Measurements from ENCODE around the gene SULT4A1.

The SULT4A1 gene

GRCh38 chr22:43827003-43827735 is 35.1 kb downstream of the SULT4A1 start:
- DNase-seq = no peak

GRCh38 chr22:43826142-43827002 is 35.9 kb downstream of the SULT4A1 start:
- DNase-seq = no peak

- no peak for DNase-seq
These were observed 36.7 kb downstream of the SULT4A1 start for GRCh38 chr22:43825651-43826050.

GRCh38 chr22:43824724-43825420 is 37.4 kb downstream of the SULT4A1 start:
- DNase-seq = no peak

GRCh38 chr22:43823911-43824665 is 38.2 kb downstream of the SULT4A1 start:
- no peak for DNase-seq

- DNase-seq = no peak
These were observed 38.9 kb downstream of the SULT4A1 start for GRCh38 chr22:43823353-43823908.

- no peak for DNase-seq
These were observed 40.5 kb downstream of the SULT4A1 start for GRCh38 chr22:43821606-43822425.

- DNase-seq = no peak
These were observed 41.5 kb downstream of the SULT4A1 start for GRCh38 chr22:43820651-43821305.

- no peak for DNase-seq
These were observed 42.2 kb downstream of the SULT4A1 start for GRCh38 chr22:43819931-43820640.

- DNase-seq = no peak
These were observed 42.8 kb downstream of the SULT4A1 start for GRCh38 chr22:43819421-43819921.

GRCh38 chr22:43818981-43819380 is 43.3 kb downstream of the SULT4A1 start:
- no peak for DNase-seq

- DNase-seq = no peak
These were observed 44.9 kb downstream of the SULT4A1 start for GRCh38 chr22:43817402-43817801.

- no peak for DNase-seq
These were observed 48.0 kb downstream of the SULT4A1 start for GRCh38 chr22:43814264-43814663.

GRCh38 chr22:43812890-43813289 is 49.4 kb downstream of the SULT4A1 start:
- no peak for DNase-seq

GRCh38 chr22:43812149-43812842 is 50.0 kb downstream of the SULT4A1 start, which contains the start of gene EFCAB6:
Gene EFCAB6 (minus strand): TSS chr22:43812305. CDS start chr22:43782318, 29,987 bp downstream.
- peak; percentile 83 for DNase-seq

GRCh38 chr22:43811777-43812148 is 50.5 kb downstream of the SULT4A1 start:
- DNase-seq = no peak

- DNase-seq = no peak
These were observed 59.3 kb downstream of the SULT4A1 start for GRCh38 chr22:43802897-43803495.

- DNase-seq = no peak
These were observed 61.3 kb downstream of the SULT4A1 start for GRCh38 chr22:43800970-43801369.

GRCh38 chr22:43798492-43798891 is 63.8 kb downstream of the SULT4A1 start:
- DNase-seq = no peak

All from T-helper 9 cell (primary cell).